CMK (cell line): ENCODE results near the gene SLC31A2.
"Not testable (repeated sequence)": the region's sequence is repeated elsewhere in the genome, so short reads cannot be mapped to it uniquely, and the experiment has no call there.

Experiments used
- DNase-seq: peaks from one replicate; pipeline ENCODE4 v3.0.0-alpha.2; 2010; ENCODE audit warnings: low read depth

The SLC31A2 gene, protein sequence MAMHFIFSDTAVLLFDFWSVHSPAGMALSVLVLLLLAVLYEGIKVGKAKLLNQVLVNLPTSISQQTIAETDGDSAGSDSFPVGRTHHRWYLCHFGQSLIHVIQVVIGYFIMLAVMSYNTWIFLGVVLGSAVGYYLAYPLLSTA

DNA sequence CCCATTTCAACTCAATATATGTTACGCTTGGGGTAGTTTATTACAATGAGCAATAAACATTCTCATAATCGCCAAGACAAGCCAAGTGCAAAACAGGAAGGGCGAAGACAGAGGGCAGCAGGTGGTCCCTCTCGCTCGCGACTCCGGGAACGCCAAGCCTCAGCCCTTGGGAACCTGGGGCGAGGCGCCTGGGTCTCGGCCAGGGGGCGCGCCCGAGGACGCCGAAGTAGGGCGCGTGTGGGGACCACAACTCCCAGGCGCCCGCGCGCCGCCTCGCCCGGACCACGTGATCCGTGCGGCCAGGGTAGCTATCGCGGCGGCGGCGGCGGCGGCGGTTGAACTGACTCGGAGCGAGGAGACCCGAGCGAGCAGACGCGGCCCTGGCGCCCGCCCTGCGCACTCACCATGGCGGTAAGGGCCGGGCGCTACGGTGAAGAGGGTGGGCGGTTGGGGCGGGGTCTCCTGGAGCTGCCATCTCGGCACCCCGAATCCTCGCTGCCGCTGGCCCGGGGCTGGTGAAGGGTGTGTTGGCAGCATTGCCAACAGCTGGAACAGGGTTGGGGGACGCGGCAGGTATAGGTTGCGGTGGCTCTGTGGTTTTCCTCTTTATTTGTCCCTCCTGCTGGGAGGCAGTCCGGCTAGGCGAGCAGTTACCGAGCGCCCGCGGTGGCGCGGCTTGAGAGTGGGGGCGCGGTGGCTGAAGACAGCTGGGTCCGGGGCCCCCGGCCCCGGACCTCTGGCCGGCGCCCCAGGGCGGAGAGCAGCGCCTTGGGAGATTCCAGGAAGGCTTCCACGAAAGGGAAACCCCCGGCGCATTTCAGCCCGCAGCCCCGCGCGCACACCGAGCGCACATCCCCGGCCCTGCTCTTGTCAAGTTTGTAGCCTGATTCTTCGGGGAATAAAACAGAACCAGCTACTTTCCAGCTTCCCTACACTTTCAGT, at the start of gene SLC31A2:
TSS of gene SLC31A2 (plus strand) at position 338 of the 942 bp plus-strand sequence. CDS start at position 406, 68 bp downstream.
- peak; percentile 68 for DNase-seq

DNA sequence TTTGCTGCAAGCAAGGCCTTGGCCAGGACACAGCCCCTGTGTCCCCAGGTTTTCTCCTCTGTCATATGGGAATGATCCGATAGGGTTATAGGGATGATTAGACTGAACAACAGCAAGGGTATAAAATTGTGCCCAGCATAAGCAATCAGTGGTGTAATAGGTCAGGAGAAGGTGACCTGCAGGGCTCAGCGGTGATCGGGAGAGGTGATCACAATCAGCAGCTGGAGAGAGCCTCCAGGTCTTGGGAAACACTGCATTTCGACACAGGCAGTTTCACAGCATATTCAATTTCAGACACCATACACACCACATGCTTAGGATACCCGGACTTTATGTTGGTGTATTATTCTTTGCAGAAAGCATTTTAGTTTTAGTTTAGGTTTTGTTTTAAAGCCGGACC, 45.5 kb upstream of the SLC31A2 start:
- DNase-seq, result not testable (repeated sequence)

DNA sequence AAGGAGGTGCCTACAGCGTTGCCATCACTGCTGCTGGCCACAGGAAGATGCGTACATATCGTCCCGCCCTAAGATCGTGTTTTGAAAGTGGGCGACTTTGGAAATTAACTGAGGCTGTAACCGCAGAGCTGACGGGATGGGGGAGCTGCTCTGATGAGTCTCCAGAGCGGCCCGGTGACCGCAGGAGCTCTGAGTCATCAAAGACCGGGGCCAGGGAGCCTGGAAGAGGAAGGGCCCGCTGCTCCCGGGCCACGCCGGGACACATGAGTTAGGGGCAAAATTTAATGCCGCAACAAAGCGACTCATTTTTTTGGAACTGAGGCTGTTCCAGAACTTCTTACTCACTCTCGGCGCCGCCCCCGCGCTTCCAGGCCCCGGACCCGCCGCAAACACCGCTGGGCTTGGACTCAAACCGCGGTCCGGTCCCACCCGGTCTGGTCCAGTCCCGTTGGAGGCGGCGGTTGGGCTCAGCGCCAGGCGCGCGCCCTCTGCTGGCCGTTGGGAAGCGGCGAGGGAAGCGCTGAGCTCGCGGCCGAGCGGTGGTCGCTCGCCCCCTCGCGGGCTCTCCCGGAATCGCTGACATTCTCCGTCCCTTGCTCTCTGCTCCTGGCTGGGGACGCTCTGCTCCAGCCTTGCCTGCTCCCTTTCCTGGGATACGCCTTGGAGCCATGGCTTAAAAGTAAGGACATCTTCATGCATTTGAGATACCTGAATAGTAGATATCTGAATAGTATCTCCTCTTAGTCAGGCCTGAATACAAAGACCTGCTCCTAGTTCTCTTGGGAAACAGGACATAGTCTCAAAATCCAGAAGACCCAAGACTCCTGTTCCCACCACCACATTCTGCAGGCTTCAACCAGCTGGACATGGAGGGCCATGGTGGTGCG, 39.5 kb upstream of the SLC31A2 start:
- not testable (repeated sequence) for DNase-seq

DNA sequence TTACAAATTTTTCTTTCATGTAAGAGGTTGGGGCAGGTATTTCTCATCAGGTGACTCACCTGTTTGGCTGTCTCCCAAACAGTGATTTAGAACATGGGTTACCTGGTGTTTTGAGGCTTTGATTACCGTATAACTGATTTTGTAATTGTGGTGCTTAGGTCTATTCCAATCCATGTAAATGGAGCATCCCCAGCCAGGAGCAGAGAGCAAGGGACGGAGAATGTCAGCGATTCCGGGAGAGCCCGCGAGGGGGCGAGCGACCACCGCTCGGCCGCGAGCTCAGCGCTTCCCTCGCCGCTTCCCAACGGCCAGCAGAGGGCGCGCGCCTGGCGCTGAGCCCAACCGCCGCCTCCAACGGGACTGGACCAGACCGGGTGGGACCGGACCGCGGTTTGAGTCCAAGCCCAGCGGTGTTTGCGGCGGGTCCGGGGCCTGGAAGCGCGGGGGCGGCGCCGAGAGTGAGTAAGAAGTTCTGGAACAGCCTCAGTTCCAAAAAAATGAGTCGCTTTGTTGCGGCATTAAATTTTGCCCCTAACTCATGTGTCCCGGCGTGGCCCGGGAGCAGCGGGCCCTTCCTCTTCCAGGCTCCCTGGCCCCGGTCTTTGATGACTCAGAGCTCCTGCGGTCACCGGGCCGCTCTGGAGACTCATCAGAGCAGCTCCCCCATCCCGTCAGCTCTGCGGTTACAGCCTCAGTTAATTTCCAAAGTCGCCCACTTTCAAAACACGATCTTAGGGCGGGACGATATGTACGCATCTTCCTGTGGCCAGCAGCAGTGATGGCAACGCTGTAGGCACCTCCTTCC, 37.9 kb upstream of the SLC31A2 start:
- DNase-seq, result peak; percentile 3

DNA sequence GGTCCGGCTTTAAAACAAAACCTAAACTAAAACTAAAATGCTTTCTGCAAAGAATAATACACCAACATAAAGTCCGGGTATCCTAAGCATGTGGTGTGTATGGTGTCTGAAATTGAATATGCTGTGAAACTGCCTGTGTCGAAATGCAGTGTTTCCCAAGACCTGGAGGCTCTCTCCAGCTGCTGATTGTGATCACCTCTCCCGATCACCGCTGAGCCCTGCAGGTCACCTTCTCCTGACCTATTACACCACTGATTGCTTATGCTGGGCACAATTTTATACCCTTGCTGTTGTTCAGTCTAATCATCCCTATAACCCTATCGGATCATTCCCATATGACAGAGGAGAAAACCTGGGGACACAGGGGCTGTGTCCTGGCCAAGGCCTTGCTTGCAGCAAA, 32.0 kb upstream of the SLC31A2 start:
- DNase-seq, result not testable (repeated sequence)

DNA sequence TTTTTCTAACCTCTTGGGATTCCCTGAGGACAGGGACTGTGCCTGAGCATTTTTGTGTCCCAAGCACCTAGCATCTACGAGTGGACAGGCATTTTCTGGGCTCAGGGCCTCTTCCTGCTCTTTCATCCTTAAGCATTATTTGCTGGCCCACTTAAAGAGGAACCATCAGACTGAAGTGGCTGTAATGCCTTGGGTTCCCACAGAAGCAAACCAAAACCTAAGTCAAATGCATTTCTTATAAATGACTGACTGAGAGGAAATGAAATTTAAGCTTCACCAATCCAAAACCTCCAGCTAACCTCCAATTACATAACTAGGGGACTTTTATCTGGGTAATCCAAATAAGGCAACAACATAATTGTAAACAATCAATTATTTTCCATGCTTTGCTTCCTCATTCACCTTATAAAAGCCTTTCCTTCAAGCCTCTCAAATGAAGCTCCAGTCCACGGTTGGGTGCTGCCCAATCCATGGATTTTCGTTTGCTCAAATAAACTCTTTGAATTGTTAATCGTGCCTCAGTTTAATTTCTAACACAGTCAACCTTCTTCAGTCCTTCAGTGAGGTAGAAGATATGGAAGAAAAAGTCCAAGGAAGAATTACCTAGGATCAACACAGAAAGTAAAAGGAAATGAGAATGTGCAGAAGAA, 25.3 kb upstream of the SLC31A2 start:
- no peak for DNase-seq

DNA sequence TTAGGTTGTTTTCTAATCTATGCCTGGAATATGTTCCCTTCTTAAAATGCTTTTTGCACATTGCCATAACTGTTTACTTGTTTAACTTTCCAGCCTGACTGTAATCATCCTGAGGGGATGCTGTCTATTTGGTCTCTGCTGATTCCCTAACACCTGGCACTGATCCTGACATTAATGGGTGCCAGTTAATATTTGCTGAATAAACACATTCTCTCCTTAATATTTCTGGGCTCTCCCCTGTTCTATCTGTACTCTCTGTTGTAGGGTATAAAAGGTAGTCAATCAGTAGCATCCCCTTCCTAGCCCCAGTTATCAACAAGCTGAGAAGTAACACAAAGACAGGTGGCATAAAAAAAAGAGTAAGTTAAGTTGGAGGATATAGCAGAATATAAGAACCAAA, 21.3 kb upstream of the SLC31A2 start:
- DNase-seq, result no peak

DNA sequence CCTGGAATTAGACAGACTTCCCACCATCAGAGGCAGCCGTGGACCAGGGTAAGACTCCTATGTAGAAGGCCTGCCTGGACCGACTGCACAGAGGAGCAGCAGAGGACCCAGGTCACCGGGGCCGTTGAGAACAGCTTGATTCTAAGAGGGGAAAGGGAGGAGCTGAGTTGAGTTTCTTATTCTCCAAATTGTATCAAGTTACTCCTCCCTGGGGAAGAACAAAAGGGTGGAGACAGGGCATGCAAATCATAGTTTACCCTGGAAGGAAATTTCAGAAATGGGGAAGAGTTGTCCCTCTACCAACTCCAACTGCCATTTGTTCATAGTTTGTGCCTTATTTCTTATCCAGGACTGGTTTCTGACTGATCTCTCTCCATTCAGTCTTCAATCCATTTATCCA, 20.9 kb upstream of the SLC31A2 start:
- DNase-seq, result no peak

DNA sequence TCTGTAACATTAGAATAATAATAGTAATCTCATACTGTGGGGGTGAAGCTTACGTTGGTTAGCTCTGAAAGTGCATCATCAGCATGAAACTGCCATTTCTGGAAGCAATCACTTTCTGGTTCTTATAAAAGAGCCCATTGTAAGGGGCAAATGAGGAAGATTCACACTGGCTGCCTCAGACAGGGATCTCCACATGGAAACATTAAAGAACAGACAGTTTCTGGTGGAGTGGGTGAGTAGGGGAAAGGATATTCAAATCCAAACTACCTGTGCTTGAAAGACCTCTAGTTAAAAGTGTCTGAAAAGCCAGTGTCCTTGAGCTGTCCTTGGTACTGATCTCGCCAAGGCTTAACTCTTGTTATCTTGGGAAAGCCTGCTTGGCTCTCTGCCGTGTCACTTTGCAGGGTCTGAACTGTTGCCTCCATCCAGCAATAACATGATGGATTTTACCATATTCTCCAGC, 19.1 kb upstream of the SLC31A2 start:
- DNase-seq, result no peak

DNA sequence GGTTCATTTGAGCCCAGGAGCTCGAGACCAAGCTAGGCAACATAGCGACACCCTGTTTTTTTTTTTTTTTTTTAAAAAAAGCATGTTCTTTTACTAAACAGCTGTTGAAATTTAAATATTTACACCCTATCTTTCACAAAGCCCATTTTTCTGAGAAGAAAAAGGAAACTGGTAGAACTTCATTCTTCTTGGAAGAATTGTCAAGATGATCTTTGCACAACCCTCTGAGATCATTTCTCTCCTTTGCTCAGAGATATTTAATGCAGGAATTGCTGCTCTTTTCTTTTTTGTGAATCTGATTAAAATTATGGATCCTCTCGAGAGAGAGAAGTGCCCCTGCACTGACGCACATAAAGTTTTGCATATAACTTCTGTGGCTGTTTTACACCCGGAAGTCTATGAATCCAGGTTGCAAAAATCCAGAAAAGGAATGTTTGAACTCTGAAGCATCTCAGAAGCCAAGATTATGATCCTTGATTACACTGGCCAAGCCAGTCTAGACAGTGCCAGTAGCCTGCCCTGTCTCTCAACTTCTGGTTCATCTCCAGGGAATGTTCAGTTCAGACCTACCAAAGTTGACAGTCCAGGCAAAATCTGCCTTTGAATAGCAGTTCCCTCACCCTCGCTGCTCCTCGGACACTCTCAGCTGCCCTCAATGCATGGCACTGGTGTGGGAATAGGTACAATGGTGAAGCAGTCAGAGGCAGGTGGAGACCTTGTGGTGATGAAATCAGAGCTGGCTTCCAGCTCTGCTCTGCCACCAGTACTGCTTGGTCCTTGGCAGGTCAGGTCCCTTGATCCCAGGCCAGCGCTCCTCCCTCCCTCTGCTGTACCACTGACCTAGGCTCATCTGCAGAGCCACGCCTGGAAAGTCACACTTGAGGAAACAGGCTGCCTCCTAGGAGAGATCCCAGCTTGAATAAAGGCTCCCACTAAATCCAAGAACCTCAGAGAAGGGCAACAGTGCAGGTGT, 13.3 kb upstream of the SLC31A2 start:
- no peak for DNase-seq

DNA sequence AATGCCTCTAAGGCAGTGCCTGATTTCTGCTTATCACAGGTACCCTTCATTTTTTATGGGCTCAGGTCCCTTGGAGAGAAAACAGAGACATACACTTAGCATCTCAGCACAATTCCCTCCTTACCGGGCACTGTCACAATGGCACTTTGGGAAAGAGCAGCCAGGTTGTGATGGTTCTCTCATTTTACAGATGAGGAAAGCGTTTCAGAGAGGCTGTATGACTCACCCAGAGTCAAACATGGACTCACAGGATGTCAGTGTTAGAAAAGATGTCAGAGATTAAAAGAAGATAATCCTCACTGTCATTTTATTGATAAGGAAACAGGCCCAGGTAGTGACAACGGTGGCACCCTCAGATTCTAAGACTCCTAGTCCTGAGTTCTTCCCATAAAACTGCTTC, 12.0 kb upstream of the SLC31A2 start:
- DNase-seq, result no peak

DNA sequence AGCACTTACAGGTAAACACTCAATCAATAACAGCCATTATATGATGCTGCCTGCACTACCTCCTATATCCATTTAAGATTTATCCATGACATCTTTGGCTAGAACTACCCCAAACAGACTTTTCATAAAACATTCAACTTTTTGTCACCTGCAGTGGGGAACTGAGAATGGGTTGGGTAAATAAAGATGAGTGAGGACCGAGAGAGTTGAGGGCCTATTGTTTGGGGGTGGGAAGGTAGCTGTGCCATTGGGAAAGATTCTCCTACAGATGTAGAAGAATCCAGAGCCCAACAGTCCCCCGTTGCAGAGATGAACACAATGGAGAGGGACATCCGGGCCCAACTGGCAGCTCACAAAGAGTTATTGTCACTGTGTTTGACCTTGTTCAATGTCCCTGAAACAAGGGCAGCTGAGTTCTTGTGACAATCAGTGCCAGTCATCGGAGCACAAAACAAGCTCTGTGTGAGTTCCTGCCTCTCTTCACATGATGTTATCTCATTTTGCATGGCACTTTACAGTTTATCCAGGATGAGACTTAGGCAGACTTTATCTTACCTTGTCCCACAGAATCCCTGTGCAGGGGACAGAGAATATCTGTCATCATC, 11.5 kb upstream of the SLC31A2 start:
- no peak for DNase-seq

DNA sequence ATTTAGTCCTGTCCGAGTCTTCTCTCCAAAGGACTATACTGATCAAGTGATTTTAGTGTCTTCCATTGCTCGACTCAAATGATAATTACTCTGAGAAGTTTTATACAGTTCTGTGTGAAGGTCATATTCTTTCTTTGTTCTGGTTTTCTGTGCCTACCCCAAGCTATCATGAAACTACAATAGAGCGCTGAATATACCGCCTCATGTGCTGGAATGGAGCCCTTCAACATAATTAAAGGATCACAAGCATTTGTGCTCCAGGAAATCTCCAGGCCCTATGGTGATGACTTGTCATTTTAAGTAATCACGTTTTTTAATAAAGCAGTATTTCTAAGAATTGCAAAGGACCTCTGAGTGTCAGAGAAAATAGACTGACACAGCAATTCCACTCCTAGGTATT, 10.9 kb upstream of the SLC31A2 start:
- DNase-seq, result no peak

DNA sequence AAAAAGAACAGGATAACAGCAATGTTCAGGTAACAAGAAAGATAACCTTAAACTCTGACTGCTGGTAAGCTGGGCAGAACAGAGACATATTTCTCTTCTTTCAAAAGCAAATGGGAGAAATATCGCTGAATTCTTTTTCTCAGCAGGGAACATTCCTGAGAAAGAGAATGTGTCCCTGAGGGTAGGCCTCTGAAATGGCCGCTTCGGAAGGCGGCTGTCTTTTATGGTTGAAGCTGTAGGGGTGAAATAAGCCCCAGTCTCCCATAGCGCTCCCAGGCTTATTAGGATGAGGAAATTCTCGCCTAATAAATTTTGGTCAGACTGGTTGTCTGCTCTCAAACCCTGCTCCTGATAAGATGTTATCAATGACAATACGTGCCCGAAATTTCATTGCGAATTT, 9.9 kb upstream of the SLC31A2 start:
- not testable (repeated sequence) for DNase-seq

DNA sequence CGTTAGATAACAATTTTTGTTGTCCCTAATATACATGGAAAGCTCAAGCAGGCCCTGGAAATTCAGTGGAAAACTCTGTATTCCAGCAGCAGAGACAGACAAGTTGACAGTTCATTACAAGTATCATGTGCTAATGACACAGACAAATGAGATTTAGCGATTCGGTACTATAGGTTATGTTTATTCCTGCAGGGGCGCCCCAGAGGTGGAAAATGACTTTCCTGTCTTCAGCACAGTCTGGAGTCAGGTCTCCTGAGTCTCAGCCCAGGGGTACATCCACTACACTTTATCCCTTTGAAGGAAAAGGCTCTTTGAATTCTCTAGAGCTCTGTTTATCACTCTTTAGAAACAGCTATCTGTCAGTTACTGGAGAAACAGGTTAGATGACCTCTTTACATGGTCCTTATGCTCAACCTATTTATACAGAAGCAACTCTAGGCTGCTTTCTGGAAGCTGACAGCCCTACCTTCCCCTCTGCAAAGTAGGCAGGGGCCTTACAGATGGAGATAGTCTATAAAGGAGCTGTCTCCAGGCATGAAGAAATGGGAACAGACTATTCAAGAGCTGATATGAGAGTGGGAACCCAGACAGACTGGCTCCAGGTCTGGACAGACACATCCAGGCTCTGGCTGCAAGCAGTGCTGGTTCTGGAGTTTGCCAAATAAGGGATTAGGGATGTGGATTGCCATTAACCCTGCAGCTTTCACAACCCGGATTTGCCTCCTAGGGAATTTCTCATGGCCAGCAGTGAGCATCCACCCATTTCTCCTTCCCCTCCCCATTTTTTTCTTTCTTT, 7.2 kb upstream of the SLC31A2 start:
- DNase-seq, result no peak

DNA sequence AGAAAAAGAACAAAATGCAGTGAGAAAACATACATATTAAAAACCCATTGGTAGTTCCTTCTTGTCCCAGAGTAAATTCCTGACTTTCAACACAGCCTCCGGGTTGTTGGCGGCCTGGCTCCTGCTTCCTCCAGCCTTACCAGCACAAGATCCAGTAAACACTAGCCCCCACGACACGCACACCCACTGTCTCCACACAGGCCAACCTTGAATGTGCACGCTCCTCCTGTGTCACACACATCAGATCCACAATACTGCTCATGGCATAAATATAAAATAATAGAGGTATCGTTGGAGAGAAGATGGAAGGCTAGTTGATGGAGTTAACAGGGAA, 2.5 kb upstream of the SLC31A2 start:
- DNase-seq, result no peak

DNA sequence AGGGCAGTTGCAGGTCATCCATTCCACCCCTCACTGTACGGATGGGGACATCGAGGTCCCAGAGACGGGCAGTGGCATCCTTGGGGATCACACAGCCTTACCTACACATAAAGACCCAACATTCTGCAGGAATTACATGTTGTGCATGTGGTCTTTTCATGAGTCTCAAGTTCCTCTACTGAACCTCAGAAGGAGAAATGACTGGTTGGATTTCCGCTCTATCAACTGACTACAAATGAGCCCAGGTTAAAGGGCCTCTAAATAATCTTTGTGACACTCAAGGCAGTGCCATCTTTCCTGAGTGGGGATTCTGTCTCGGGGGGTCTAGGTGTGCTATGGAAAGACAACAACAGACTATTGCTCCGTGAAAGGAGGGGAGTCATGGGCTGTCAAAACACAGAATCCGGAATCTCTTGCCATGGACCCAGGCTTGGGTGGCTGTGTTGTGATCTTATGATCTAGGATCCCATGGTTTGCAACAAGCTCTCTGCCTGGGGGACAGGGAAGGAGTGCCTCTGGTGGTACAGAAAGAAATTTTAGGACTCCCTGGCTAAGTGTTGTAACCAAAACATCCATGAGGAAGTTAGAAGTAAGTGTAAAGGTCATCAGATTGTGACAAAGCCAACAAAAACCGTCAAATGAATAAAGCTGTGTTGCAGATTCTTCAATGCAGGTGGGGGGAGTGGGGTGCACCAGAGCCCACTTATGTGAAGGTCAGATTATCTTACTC, 1.9 kb upstream of the SLC31A2 start:
- no peak for DNase-seq

DNA sequence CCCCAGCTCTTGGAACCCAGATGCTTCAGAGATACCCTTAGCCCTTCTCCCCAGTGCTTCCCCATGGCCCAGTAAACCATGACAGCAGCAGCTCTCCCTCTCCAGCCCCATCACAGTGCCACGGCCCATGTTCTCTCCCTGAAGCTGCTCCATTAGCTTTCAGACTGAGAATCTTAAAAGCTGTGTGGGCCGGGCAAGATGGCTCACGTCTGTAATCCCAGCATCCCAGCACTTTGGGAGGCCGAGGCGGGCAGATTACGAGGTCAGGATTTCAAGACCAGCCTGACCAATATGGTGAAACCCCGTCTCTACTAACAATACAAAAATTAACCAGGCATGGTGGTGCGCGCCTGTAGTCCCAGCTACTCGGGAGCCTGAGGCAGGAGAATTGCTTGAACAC, 1.2 kb upstream of the SLC31A2 start:
- DNase-seq, result not testable (repeated sequence)
